Putamen (tissue), 1 donor: Measurements from ENCODE around the gene ZIC1.

Source experiments
- DNase-seq: peaks from one replicate; pipeline ENCODE4 v3.0.0-alpha.2; 2016; ENCODE audit warnings: low spot score

ZIC1 gene

DNA sequence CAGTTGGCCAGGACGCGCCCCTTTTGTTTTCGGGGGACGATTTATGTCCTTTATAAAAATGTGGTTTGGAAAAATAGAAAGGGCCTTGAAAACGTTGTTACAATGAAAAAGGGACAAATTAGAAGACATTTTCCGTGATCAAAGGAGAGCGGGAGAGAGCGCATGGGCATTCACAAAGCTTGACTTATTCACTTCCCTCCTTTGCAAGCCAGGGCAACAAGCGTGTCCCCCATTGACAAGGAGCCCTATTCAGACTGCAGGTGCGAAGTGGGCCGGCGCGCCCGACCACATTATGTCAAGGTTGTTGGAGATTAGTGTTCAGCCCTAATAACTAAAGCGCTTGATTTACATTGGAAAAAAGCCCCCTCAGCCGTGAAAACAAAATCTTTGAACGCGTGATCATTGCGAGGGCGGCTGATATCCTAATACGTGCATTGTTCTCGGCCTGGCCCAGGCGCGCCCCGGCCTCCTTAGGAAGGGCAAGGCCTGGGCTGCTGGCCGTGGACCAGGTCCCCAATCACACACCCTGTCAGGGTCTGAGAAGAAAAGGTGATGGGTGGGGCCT, 28.7 kb upstream of the ZIC1 start:
- DNase-seq = no peak

DNA sequence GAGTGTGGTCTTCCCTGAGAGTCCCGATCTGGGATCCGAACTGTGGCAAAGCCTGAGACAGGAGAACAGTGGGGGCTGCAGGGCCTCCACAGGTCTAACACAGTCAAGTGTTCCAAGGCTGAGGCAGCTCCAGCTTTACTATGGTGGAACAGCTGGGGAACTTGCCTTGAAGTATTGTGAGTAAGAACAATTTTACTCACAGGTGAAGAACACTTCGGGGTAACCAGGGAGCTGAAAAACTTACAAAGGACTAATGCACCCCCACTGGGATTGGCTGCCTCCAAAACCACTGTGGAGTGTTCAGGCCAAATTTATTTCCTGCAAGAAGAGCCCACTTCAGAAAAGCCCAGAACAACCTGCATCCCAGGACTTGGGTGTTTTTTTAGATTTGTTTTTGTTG, 28.2 kb upstream of the ZIC1 start:
- DNase-seq = no peak

- DNase-seq = no peak
These were observed 27.6 kb upstream of the ZIC1 start for GRCh38 chr3:147381596-147381995.

- no peak for DNase-seq
These were observed 25.5 kb upstream of the ZIC1 start for GRCh38 chr3:147383617-147384016.

- no peak for DNase-seq
These were observed 24.7 kb upstream of the ZIC1 start for GRCh38 chr3:147384210-147385058.

DNA sequence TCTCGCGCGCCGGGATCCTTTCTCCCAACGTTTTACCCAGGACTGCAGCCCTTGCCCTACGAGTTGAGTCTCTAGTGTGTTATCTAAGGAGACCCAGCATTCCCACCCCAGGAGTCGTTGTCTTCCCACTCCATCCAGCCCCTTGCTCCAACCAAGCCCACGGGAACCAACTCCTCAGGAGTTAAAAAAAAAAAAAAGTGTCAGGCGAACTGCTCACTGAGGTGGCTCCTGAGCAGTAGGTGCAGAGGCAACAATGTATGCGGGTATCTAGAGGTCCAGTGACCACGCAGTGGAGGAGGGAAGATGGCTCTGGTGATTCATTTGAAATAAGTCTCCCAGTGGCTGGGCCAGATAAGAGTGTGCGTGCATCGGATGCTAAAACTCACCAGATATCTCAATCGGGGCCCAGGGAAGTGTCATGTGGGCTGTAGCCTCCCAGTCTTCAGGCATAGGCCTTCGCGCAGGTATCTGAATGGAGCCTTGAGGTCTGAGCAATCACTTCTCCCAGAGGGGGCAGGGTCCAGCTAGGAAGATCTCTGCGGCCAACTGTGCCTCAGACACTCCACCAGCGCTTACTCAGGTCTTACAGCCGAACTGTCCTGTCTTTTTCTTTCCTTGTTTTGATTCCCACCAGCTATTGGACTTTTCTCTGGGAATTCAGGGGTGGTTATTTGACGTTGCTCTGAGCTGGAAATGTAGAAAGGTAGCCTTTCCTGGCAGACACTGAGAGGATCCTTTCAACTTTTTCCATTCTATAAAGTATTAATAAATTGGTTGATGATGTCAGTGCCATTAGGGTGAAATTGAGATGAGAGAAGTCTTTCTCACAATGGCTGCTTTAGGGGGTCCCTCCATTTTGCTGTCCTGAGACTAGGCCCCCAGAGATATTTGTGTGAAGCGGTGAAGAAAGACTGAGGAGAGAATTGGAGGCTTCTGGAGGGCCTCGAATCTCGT, 23.8 kb upstream of the ZIC1 start:
- DNase-seq = no peak

GRCh38 chr3:147387291-147387884, 21.8 kb upstream of the ZIC1 start:
- DNase-seq = no peak

DNA sequence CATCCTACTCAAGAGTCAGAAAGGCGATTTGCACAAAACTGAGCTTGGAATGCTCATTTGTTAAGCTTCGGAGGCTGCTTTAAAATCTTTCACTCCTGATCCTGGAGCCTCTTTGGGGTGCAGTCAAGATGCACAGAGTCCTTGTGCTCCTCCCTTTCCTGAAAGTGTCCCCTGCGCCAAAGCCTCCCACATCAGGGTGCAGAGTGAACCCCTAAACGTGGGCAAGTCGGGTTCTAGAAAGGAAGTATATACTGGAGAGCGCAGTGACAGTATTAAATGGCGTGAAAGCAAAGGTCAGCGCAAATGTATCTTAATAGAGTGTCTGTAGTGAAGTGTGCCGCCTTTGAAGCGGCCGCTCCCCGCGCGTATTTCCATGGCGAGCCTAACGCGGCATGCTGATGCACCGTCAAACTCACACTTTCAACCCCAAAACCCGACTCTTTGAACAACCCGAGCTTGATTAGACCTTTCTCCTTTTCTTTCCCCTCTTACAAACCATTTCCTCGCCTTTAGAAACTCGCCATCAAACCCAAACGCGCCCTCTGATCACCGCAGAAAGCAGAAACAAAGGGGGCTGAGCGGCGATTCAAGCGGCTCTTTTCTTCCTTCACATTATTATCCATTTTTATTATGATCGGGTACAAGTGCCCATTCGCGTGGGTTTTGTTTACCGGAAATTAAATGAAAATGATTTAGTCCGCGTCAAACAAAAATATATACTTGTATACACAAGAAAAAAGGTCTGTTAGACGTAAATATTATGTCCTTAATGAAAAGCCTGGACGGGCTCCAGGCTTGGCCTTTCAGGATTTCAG, 21.1 kb upstream of the ZIC1 start:
- no peak for DNase-seq

GRCh38 chr3:147388700-147389580, 20.2 kb upstream of the ZIC1 start:
- no peak for DNase-seq

GRCh38 chr3:147389717-147390116, 19.4 kb upstream of the ZIC1 start:
- no peak for DNase-seq

- no peak for DNase-seq
These were observed 18.3 kb upstream of the ZIC1 start for GRCh38 chr3:147390589-147391569.

GRCh38 chr3:147391781-147392624, 17.2 kb upstream of the ZIC1 start:
- peak; percentile 70 for DNase-seq

DNA sequence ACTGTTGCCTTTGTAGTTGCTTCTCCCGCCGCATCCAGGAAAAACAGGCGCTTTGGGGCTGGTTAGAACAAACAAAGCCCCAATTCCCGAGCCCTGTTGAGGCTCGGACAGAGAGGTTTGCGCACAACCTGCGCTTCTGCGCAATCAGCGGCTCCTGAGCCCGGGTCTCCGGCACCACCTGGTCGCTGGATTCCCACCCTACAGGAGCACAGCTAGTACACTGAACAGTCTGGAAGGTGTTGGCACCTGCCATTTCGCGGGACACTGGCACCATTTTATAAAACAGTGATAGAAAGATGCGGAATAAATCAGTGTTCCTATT, 16.6 kb upstream of the ZIC1 start:
- no peak for DNase-seq

- peak; percentile 58 for DNase-seq
These were observed 15.8 kb upstream of the ZIC1 start for GRCh38 chr3:147393261-147393942.

DNA sequence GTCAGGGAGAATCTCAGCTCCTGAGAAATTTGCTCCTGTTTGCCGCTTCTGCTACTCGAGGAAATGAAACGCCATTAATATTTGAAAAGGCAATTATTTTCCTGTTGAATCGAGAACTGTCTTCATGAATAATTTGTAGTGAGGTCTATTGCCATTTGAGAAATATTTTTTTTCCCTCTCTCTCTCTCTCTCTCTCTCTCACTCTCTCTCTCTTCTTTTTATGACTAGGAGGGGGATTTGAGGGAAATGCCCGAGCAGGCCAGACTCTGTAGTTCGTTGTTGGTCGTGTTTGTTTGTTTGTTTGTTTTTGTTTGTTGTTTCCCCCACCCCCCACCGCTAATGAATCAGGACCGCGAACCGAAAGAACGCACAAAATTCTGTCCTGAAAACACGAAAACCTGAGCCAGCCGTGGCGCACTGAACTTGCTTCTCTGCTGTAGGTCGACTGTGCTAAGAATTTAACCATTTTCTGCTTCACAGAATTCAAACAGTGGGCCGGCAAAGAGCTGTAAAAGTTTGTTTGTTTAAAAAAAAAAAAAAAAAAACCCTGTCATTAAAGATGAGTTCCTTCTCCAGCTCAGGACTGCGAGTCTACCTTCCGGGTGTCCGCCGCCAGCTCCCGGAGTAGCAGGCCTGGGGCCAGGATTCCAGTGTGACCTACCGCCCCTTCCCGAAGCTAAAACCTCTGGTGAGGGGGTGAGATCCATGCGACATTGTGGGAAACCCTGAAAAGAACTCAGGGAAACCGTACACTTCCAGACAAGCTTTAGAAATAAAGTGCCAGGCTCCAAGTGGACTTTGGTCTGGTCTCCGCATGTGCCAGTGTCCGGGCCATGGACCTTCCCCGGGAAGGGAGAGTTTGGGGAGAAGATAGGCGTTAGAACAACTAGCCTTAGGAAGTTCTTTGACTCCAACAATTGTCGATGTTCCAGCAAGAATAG, 15.0 kb upstream of the ZIC1 start:
- no peak for DNase-seq

DNA sequence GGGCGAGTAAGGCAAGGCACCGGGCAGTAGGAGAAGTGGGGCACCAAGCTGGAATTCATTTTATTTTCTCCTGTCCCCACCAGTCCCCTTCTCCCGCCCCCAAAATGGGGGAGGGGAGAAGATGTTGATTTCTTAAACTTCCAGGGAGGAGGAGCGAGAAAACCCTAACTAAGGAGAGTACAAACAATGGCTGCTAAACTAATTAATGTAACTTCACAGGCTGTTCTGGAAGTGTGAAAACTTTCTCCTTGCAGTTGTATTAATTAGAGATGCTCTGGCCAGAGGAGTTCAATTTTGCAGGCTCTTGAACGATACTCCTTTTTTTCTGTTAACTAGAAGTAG, 14.3 kb upstream of the ZIC1 start:
- DNase-seq = no peak
